ENCODE results near the gene SPON2.

Gene SPON2

DNA sequence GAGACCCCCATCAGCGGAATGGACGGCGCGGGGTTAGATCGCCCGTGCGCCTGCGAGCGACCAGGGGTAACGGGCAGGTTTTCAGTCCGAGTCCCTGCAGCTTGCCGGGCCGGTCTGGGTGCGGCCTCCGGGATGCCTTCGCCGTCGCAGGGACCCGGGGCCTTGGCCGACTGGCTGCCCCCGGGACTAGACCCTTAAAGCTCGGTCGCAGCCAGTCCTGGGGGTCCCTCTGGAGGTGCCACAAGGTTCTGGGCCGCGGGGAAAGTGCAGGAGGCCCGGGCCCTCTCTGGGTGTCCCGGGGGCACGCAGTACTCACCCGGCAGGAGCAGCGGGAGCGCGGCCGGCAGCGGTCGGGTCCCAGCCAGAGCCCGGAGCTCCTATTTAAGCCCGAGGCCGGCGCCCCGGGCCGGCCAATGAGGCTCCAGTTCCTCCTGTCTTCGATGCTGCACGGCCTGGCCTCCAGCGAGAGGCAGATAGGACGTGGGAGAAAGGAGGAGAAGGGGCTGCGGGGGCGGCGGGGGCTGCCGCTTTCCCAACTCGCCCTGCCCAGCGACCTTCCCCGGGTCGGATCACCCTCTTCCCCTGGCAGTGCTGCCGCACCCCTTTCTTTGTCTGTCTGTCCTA, at the start of gene SPON2:
Gene SPON2 (minus strand): TSS at position 356 of the 624 bp plus-strand sequence.
- H3K27ac ChIP-seq: no peak within 1 kb of the TSS
- no peak for DNase-seq (ENCODE audit: low read depth, low spot score)

DNA sequence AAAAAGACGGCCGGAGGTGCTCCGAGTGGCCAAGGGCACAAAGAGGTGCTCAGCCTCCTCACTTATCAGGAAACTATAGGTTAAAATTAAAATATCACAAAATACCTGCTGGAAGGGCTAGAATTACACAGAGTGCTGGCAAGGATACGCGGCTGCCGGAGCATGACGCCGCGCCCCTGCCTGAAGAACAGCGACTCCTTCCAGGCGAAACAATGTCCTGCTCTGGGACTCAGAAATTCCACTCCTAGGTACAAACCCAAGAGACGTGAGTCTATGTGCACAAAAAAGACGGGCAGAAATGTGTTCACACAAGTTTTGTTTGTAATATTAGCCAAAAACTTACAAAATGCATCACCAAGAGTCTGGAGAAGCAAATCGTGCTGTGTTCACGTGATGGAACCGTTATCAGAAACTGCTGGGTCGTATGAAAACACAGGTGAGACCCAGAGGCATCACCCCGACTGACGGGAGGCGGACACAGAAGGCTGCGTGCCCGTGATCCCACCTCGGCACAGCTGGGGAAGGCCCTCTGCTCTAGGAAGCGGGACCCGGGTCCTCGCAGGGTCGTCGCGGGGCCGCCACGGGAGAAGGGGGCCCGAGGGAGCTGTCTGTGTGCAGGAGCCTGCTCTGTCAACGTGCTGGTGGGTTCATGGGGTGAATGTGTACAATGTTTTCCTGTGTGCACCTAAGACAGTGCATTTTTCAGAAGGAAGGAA, 48.9 kb upstream of the SPON2 start:
- H3K27ac ChIP-seq: no peak overlapping the region
- no peak for DNase-seq (ENCODE audit: low read depth, low spot score)

DNA sequence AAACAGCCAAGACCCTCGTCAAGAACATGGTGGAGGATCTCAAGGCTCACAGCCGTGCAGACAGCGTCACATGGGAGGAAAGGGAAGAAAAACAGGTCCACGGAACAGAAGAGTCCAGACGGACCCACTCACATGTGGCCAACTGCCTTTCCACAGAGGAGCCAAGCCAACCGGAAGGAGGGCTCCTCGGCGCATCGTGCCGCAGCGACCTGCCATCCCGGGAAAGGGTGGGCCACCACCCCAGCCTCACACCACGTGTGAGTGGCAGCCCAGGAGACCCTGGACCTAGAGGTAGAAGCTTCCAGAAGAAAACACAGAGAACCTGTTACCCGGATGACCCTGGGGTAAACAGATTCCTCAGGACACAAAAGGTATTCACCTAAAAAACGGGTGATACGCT, 48.2 kb upstream of the SPON2 start:
- no peak for DNase-seq (ENCODE audit: low read depth, low spot score)
- H3K27ac ChIP-seq: no peak overlapping the region

DNA sequence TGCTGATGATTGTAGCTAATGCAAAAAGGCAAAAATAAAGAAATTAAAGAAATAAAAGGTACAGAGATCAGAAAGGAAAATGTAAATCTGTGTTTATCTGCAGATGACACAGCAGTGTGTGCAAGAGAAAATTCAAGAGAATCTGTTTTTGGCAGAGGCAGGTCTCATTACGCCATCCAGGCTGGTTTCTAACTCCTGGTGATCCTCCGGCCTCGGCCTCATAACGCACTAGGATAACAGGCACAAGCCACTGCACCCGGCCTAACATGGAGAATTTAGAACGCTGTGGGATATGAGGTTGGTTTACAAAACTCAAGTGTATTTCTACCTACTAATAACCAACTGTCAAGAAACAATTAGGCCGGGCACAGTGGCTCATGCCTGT, 47.2 kb upstream of the SPON2 start:
- no peak for DNase-seq (ENCODE audit: low read depth, low spot score)
- H3K27ac ChIP-seq: no peak overlapping the region

DNA sequence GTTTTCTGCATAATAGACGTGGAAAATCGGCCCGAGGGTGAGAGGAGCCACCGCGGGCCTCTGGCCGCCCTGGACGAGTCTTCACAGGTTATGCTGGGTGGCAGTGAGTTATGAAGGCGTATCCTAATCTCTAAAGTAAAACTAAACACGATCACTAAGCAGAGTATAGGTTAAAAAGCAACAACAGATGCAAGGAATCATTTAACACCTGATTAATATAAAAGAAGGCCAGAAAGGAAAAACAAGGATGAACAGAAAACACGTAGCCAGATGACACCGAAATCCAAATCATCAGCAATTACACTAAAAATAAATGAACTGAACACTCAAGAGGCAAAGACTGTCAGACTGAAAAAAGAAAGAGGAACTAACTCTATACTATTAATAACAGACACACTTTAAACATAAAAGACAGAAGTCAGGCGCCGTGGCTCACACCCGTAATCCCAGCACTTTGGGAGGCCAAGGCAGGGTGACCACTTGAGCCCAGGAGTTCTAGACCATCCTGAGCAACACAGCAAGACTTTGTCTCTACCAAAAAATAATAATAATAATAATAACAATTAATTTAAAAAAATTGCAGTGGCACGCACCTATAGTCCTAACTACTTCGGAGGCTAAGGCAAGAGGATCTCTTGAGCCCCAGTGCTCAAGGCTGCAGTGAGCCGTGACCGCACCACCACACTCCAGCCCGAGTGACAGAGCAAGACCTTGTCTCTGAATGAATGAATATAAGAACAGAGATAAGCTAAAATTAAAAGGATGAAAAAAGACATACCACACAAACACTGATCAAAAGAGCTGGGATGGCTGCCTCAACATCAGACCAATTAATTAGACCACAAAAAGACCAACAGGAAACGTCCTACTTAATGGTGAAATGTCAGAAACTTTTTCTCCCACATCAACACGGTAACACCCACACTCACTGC, 46.5 kb upstream of the SPON2 start:
- no peak for DNase-seq (ENCODE audit: low read depth, low spot score)
- no peak overlapping the region for H3K27ac ChIP-seq

DNA sequence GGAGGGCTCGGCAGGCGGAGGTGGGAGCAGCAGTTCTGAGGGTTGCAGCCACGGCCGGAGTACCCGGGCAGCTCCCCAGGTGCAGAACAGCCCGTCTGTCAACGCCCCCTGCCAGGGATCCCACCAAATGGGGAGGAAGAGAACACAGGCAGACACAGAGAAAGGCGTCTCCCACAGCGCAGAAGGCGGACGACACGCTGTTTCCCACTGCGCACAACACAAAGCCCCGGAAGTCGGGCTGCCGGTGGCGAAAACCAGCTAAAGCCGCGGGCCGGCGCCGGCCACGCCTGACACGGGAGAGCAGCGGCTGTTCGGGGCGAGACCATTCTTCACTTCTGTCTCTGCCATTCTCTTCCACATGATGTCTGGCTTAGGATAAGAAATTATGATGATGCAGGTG, 45.0 kb upstream of the SPON2 start:
- no peak overlapping the region for H3K27ac ChIP-seq
- no peak for DNase-seq (ENCODE audit: low read depth, low spot score)

DNA sequence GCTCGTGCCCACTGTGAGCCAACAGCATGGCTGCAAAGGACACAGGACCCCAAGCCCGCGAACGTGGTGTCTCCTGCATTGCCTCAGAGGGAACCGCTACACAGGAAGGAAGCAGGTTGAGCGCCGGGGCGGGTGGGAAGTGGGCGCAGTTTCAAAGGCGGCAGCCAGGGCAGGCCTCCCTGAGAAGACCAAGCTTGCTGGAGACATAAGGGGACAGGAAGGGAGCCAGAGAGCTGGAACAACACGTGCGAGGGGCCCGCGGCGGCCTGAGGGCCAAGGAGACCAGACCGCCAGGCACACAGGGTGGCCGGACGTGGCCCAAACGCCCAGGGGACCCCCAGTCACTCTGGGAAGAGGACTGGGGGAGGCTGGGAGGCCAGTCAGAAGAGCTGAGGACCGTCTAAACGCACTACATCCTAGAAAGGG, 44.5 kb upstream of the SPON2 start:
- no peak for DNase-seq (ENCODE audit: low read depth, low spot score)
- no peak overlapping the region for H3K27ac ChIP-seq

DNA sequence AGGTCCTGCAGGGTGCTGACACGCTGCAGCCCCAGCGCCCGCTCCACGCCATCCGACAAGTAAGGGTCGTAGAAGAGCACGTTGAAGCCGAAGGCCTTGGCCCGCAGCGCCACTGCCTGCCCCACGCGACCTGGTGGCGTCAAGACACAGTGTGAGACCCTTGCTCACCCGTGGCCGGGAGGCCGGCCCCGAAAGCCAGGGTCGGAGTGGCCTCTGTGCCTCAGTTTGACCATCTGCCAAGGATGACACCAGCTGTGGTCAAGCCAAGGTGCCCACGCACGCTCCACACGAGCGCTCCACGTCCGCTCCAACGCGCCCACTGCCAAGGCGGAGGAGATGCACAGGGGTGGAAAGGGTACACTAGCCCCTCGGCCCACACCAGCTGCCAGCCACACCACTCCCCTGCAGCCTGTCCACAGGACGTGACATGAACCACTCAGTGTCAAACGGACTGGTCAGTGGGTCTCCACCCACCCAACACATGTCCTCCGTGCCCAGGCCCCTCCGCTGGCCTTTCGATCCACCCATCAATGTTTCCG, 43.8 kb upstream of the SPON2 start:
- no peak overlapping the region for H3K27ac ChIP-seq
- no peak for DNase-seq (ENCODE audit: low read depth, low spot score)

DNA sequence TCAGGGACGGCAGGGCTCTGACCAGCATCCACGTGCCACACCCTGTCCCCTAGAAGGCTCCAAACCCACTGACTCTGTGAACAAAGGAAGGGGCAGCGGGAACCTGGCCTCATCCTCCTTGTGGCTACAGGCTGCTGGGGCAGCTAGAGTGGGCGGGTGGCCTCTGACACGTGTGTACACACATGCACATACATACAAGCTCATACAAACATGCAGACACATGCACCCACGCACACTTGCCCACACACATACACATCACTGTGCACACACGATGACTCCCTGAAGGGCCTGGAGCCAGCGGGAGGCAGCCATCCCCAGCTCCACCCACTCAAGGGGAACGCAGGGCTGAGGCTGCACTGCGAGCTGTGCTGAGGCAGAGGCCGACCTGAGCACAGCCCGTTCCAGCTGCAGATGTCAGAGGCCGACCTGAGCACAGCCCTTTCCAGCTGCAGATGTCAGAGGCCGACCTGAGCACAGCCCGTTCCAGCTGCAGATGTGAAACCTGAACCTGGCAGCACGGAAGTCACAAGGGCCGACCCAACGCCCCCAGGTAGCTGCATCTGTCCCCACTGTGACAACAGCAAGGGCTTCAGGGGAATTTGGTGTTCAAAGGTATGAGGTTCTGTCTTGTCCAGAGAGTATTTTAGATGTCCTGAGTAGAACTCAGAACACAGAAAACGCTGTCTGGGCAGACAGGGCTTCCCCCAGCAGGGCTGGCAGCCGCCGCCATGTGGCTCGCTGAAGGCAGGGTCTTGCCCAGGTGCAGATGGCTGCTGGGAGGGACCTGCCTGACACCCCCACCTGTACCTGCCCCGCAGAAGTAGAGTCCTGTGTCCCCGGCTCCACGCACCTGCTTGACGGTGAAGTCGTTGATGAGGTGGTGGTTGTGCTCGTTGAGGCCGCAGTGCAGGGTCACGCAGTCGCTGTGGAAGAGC, 43.0 kb upstream of the SPON2 start:
- DNase-seq (ENCODE audit: low read depth, low spot score): no peak
- no peak overlapping the region for H3K27ac ChIP-seq

DNA sequence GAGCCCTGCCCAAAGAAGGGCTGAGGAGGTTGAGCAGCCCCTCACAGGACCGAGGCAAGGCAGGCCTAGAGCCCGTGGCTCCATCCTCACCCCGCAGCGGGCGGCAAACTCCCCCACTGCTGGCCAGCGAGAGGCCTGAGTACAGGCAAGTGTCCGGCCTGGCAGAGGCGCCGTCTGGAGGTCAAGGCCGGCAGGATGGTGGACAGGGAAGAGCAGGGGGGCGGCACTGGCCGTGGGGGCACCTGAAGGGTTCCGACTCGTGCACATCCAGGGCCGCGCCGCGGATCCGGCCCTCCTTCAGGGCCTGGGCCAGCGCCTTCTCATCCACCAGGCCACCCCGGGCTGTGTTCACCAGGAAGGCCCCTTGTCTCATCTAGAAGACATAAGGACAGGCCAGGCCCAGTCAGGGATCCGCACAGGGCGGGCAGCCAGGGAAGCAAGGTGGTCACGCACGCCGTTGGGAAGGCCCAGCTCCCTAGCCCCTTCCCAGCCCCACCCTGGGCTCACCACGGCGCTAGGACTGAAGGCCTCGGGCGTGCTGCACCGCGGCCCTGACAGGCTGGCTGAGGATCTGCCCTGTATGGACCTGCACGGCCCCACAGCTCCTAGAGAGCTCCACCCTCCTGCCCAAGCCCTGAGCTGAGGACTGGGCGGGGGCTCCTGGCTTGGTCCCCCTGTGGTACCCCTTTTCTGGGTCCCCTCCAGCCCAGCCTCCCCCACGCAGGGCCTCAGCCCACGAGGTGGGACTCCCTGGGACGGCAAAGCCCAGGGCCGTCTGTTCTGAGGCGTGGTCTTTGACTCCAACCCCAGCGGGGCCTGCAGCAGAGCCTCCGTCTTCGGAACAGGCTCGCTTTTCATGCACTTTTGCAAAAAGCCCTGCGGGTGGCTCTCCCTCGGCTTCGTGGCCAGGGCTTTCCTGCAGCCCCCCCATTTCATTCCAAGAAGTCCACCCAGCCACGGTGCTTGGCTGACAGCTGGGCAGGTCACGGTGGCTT, 42.0 kb upstream of the SPON2 start:
- no peak overlapping the region for H3K27ac ChIP-seq
- DNase-seq (ENCODE audit: low read depth, low spot score): no peak

DNA sequence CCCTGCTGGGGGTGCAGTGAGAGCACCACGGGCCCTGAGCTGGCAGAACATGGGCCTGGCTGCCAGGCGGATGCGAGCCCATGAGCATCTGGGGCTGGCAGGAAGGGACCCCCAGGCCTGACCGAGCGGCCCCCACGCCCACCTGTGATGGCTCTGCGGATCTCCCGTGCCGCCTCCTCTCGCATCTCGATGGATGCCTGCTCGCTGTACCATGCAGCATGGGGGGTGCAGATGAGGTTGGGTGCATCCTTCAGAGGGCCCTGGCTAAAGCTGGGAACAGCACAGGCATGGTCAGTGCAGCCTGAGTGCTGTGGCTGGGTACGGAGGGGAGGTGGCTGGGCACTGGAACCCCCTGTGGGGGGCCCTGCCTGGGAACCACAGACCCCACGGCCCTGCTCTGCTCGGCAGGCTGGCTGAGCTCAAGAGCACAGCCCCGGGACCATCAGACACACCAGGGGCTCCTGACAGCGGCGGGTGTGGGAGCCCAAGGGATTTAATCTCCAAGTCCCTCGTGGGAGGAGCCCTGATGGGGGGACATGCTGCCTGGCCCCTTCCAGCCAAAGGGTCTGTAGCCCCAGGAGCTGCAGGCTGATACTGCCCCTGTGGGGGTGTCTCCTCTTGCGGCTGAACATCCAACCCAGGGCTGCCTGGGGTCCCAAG, 41.1 kb upstream of the SPON2 start:
- no peak overlapping the region for H3K27ac ChIP-seq
- DNase-seq (ENCODE audit: low read depth, low spot score): no peak

DNA sequence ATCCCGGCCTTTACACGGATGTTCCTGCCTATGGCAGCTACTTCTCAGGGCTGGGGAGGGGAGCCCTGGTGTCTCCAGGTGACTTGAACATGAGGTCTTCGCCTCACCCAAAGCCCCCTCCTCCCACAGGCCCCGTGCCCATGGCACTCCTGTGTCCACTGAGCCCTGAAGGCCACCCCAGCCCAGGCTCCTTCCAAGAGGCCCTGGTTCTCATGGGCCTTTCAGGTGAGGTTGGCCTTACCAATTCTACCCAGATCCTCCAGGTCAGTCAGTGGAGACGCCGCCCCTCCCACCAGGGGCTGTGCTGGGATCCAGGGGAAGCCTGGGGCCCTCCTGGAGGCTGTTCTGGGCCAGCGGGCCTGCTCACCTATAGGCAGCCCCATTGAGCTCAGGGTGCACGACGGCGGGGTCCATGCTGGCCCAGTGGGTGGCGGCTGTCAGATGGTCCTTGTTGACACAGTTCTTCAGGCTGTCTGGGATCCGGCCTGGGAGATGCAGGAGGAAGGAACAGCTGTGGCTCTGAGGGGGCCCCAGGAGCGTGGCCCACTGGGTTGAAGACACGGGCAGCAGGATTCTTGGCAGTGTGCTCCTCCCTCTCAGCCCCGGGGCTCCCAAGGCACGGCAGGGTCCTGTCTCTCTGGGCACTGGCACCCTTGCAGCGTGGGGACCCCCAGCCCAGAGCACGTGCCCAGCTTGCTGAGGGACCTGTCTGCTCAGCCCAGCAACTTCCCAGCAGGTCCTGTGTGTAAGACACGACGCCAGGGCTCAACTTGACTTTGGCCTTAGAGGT, 40.4 kb upstream of the SPON2 start:
- DNase-seq (ENCODE audit: low read depth, low spot score): no peak
- no peak overlapping the region for H3K27ac ChIP-seq

DNA sequence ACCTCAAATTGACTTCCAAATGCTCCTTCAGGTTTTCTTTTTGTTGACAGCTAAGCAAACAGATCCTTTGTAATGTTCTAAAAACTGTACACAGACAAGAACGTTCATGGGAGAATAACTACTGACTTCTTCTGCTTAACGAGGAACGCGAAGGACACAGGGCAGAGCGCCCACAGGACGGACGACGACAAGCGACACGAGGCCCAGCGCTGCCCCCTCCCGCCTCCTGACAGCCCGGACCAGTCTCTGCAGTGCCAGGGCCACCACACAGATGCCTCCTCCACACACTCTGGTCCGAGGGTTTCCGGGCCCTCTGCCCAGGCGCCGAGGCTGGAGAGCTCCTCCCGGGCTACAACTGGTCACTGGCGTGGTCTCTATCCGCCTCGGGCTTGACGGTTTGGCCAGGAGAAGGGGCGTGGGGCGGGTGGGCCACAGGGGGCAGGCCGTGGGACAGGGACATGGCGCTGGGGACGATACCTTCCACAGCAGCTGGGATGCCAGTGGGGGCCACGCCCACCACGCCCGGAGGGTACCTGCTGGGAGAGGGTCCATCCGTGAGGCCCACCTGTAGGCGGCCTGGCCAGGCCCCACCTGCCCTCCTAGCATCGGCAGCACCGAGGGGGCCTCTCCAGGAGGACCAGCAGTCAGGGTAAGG, 39.6 kb upstream of the SPON2 start:
- H3K27ac ChIP-seq: no peak overlapping the region
- no peak for DNase-seq (ENCODE audit: low read depth, low spot score)

DNA sequence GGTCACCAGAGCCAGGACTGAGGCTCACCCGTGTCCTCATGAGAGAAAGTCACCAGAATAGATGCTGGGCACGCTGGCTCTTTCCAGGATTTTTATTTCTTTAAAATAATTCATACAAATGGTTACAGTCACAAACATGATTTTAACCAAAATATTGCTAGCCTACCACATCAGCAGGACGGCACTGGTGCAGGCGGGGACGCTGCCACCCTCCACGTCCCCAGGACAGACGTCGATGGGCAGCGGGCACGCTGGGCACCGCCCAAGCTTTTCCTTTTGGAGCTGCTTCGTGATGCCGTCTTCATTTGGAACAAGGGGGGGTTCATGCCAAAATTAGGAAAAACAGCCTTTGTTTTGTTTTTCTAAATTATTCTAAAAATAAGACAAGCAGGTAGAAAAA, 39.0 kb upstream of the SPON2 start:
- no peak overlapping the region for H3K27ac ChIP-seq
- DNase-seq (ENCODE audit: low read depth, low spot score): no peak

DNA sequence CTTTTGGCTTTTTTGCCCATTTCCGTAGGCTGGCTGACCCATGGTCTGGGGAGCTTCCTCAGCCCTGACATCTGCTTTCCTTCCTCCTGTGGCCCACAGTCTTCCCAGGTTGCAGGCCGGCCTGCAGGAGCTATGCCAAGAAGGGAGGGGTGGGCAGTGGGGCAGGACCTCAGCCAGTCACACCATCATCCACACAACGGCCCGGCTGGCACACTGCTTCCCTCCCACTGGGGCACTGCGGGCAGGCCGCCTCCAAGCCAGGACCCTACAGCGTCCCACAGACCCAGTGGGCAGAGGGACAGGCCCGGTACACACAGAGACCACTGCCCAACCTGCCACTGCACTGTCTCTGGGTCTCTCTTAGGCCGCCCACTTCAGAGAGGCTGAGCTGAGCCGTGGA, 38.6 kb upstream of the SPON2 start:
- no peak overlapping the region for H3K27ac ChIP-seq
- DNase-seq (ENCODE audit: low read depth, low spot score): no peak

DNA sequence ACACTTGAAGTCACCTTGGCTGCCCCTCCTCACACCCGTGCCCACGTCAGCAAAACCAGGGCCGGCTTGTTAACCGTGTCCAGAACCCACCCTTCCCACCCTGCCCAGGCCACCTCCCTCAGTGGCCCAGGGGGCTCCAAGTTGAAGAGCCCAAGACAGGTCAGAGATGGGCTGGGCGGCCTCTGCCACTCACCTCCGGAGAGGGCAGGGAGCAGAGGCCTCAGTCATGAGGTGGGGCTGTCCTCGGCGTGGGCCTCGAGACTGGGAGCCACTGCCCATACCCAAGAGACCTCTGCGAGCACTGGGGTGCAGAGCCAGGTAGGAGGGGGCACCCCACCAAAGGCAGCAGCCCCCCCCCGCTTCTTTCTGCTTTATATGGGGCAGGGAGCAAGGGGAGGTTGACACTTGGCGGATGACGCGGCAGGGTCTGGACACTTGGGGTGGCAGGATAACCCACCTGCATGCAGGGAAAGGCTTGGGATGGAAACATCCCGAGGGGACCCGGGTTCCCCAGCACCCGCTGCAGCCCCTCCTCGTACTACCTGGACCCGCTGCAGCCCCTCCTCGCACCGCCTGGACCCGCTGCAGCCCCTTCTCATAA, 38.0 kb upstream of the SPON2 start:
- DNase-seq (ENCODE audit: low read depth, low spot score): no peak
- no peak overlapping the region for H3K27ac ChIP-seq
